ENCODE results near the gene PPFIBP1.

PPFIBP1 gene

DNA sequence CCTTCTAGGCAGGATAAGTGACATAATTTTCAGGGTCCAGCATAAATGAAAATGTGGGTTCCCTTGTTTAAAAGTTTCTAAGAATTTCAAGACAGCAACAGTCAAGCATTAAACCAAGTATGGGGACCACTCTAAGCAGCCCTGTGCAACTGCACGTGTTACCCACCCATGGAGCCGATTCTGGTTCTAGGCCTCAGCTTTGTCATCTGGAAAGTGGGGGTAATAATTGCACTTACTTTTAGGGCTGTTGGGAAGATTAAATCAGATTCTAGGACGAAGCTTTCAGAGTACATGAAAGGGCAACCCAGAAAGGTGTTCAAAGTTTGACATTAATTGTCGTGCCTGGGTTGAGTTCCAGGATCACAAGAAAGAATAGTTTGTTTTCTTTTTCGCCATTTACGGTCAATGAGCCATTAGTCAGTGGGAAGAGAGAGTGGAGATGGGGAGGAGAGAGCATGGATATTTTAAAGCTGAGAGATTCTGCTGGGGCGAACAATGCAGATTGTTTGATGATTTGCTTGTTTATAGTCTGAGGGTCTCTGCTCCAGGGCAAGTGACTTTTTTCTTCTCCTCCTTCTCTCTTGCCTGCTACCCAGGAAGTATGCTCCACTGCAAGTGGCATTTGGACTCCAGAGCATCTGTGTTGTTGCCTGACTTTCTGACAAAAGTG lies 10.7 kb upstream of the PPFIBP1 start:
- no peak for DNase-seq

DNA sequence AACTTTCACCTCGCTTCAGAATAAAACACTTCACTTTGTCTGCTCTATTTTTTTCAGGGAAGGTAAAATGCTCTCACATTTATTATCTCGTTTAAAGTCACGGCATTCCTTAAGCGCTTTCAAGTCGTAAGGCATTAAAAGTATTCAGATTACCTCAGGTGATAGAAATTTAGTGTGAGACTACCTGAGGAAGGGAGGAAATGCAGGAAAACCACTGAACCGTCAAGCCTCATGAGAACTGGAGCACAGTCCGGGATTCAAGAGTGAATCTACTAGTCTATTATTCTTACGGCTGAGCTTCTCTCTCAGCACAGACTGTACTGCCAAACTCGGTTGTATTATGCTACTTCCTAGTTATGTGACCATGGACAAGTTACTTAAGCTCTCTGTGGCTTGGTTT lies 8.3 kb upstream of the PPFIBP1 start:
- DNase-seq, result no peak

DNA sequence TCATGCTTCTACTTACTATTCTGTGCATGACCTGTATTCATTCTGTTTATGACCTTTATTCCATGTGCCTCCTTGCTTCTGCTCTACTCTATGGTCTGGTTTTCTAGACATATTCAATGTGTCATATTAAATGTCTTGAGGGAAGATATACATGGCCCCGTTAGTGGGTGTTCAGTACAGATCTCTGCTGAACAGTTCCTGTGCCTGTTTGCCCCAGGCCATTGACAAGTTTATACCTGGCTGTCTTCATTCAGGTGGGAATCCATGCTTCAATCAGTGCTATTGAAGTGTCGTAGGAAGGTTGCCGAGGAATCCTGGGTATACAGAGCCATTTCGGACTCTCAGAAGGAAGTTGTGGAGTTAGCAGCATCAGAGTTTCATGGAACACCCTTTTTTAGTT lies 7.4 kb upstream of the PPFIBP1 start:
- no peak for DNase-seq

DNA sequence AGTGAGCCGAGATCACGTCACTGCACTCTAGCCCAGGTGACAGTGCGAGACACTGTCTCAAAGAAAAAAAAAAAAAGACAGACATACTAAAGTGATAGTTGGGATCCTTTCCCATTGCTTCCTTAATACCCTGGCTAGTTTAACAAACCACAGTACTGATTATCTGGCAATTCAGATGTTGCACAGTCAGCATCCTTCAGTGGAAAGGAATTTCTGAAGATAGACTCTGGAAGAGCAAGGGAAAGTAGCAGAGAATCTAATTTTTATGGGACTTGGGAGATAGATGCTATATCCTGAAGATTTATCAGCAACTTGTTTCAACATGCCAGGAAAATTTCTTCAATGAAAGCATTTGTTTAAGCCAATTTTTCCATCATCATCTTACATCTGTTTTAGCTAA lies 6.5 kb upstream of the PPFIBP1 start:
- no peak for DNase-seq

DNA sequence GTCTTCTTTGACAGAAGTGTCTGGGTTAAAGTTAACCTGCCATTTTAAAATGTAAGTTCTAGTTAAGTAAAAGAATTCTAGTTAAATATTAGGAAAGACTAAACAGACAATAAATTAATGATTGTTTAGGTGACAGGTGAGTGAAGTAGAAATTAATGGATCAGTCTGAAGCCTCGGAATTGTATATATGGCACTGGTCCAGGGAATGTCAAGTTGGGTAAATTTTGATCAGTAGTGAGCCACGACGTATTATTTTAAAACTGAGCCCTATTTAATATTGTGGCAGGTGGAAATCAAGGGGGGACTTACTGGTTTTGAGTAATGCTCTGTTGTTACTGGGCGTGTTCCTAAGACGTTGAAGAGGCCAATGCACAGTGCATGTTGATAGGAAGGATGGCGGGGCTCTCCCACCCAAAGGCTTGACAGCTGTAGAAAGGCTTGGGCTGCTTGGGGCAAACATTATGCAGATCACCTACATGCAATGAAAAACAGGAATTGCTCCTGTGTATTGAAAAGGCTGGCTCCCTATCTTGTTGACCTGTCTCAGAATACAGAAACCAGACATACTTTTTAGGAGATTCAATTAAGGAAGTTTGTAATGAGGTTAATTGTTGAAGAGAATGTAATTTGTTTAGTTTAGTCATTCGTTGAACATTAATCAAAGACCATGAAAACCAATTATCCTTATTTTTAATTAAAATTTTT lies 5.9 kb upstream of the PPFIBP1 start:
- no peak for DNase-seq

DNA sequence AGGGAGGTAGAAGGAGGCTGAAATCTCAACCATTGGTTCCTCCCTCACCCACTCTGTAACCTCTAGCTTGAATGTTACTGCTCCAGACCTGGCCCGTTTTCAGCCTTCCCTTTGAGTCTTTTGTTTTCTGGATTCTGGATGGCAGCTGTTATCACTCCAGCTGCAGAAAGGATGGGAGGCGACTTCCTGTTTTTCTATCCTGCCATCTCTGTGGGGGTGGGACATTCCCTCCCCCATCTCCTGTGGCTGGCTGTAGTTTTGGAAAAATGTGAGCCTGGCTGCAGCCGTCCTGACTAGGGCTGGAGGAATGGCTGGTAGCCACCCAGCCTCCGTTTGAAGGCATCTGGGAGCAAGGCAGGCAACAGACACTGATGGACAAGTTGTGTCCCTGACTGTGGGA lies 2.9 kb upstream of the PPFIBP1 start:
- no peak for DNase-seq

DNA sequence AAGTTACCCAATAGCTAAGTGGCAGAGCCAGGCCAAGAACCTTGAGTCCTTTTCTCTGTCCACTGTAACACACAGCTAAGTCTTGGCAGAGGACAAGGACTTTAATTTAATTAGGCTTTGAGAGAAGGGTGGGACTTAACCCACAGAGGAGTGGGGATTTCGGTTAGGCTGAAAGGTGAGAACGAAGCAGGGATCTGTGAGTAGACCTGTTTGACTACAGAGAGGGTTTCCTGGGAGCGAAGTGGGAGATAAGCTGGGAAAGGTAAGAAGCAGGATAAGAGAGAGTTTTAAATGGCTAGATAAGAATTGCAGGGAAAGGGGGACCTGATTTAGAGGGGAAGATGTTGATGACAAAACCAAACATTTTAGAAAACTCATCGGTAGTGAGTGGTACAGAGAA lies 2.0 kb upstream of the PPFIBP1 start:
- DNase-seq, result no peak

DNA sequence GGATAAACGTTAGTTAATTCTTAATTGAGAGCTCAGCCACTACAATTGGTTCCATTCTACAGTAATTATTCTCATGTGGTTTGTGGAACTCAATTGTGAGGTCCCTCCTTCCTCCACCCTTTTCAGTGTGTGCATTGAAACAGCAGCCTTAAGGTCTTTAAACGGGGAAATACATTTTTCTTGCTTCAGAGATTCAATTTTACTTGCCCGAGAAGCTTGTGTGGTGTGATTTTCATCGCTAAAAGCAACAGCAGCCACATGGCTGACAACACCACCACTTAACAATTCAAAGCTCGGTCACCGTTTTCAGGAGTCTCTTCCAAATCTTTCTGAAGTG lies 733 bp upstream of the PPFIBP1 start:
- DNase-seq, result peak in 1 of 2 experiments; percentile 8

DNA sequence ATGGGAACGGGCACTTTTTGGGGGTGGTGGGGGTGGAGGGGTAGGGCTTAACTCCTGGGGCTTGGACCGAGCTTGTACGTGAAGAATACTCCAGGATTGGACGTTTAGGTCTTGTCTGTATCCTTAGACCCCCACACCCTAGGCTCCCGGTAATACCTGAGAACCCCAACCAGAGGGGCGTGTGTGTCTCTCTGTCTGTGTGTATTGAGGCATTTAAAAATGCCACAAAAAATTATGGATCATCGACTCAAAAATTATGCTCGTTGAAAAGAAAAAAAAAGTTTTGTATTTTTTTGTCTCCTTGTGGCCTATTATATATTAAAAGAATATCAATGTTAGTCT lies 459 bp downstream of the PPFIBP1 start:
- DNase-seq, result no peak

DNA sequence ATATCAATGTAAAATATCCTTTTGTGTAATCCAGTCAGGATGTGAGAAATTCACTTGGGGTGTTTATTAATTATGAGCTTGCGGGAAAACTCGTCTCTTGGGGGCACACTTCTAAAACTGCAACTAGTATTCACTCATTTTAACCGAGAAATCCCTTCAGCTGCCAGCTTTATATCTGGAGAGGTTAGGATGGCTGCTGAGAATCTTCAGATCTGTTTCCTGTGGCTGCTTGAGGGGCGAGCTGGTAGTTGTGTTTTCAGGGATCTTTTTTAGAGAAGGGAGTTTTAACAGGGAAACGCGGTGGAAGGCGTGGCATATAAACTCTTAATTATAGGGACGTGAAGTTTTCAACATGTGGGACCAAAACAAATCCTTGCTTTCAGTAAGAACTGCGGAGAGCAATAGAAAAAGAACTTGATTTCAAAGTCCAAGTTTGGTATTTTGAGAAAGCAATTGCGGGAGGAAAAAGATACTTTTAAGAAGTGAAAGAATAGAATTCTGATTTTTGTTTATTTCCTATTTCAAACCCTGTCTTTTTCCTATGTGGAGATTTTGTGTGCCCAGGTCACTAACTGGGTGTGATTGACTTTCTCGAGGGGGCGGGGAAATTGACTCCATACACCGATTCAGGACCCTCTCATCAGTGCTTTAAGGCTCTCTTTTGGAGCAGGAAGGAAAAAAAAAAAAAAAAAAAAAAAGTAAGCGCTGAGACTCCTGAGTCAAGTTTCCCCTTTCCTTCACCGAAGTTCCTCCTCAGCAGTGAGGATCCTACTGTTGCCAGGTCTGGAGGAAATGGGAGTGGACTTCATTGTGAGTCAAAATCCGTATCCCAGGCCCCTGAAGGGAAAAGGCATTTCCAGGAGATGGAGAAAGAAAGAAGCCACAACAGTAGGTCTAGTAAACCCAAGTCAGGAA lies 1.1 kb downstream of the PPFIBP1 start:
- no peak for DNase-seq

DNA sequence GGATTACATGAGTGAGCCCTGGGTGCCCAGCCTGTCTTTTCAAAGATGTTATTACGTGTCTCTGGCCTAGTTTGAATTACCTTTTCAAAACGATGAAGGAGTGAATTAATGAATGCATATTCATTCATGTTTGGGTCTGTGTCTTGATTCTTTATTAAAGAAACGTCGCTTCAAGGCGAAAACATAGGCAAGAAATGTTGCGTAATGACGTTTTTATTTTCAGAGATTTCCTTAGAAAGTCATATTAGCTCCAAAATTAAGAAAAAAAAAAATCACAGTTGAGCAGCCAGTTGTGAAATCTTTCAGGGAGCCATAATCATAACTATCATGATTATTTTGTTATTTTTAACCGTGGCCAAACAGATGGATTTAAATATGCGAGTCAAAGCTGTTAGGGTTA lies 3.5 kb downstream of the PPFIBP1 start:
- DNase-seq, result no peak

DNA sequence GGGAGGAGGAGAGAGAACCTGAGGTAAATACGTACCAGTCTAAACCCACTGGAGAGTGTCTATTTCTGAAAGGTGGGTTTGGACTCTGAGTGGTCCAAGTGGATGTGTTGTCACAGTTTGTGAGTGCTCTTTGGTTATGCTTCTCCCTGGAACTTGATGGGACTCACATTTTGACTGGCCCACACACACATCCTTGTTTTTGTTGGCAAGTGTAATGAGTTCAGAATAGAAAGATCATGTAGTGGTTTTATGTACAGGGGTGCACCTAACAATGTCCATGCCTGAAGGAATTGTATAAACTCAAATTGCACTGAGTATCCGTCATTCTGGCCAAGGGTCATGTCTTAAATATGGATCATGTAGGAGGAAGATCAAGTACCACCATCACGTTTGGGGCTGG lies 4.8 kb downstream of the PPFIBP1 start:
- DNase-seq, result no peak

DNA sequence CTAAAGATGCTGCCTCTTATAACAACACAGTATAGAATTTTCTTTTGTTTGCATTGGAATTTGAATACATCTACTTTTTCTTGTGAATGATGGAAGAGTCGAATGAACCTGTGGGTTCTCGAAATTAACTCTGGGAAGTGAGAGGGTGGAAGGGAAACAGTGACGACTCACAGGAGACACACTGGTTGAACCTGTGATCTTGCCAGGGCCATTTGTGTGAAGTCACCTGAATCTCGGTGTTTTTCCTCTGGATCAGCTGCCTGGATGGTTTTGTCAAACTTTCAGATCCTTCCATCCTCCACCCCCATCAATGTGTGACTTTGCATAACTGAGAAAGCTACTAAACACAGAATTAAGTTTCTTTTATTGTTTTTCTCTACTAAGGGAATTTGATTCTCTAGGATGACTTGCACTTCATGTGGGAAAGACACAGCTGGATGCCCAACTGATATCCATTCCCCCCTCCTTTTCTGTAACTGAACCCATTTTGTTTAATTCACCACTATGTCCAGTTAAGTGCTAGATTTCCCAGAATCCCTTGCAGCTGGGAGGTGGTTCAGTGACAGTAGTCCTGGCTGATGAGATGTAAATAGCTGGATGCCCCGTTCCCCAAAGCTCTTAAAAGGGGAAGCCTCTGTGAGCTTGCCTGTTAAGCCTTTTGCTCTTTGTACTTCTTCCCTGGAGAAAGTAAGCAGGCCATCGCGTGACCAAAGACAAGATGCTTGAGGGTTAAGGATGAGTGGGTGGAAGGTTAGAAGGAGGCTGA lies 6.3 kb downstream of the PPFIBP1 start:
- DNase-seq, result no peak

DNA sequence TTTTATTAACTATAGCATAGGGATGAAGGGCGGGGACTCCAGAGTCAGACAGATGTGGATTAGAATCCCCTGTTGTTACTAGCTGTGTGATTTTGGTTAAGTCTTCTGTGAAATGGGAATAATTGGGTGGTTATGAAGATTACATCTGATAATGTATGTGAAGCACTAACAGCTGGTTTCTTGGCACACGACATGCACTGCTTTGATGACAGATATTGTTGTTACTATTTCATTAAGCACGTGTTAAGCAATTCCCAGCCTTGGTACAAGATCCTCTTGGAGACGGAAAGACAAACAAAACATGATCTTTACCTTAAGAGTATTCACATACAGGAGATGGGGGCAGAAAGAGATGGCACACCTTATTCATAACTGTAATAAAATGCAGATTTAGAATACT lies 7.9 kb downstream of the PPFIBP1 start:
- no peak for DNase-seq

DNA sequence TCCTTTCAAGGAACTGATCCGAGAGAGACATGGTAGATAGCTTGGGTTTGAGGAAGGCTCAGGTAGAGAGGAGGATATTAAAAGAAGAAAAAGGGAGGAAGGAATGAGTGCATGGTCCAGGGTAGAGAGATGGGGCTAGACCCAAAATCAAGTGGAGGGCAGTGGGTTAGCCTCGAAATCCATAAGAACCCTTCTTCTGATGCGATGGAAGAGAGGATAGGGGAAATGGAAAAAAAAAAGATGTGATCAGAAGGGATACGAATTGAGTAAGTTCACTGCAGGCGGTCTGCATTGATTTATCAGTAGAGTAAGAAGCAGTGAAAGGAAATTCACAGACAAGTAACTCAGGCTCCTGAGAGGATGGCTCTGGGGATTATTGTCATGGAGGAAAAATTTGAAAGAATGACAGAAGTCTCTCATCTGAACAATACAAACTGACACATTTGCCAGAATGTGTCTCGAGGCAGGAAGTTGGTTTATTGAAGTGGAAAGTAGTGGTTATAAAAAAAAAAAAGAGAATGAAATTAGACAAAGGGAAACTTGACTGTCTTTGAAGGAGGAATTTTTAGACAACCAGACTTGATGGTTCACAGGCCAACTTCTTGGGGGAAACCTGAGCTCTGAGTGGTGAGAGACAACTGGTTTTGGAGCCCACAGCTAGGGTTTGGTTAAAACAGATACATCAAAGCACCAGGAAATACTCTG lies 10.2 kb downstream of the PPFIBP1 start:
- DNase-seq, result peak; percentile 10 to 23

DNA sequence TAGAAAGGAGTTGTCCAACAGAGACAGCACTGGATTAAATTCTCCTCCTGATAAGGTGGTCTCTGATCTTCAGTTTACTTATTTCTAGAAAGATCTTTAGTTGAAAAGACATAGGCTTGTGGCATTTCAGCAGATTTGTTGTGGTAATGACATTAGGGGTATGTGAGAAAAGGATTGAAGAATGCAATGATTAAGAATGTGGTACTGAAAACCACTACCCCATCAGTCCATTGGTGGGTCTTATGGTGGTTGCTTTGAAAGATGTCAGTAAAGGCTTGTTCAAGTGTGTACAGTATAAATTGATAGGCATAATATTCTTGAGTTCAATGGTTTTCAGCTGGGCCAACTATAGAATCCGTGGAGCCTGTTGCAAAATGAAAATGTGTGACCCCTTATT lies 10.8 kb downstream of the PPFIBP1 start:
- DNase-seq, result no peak

DNA sequence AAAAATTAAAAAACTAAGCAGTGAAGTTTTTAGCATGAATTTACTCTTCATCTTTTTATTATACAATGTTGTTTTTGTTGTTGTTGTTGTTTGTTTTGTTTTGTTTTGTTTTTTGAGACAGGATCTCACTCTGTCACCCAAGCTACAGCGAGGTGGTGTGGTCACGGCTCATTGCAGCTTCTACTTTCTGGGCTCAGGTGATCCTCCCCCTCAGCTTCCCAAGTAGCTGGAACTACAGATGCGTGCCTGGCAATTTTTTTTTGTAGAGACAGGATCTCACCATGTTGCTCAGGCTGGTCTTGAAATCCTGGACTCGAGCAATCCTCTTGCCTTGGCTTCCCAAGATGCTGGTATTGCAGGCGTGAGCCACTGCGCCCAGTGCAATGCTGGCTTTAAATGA lies 11.3 kb downstream of the PPFIBP1 start:
- no peak for DNase-seq

DNA sequence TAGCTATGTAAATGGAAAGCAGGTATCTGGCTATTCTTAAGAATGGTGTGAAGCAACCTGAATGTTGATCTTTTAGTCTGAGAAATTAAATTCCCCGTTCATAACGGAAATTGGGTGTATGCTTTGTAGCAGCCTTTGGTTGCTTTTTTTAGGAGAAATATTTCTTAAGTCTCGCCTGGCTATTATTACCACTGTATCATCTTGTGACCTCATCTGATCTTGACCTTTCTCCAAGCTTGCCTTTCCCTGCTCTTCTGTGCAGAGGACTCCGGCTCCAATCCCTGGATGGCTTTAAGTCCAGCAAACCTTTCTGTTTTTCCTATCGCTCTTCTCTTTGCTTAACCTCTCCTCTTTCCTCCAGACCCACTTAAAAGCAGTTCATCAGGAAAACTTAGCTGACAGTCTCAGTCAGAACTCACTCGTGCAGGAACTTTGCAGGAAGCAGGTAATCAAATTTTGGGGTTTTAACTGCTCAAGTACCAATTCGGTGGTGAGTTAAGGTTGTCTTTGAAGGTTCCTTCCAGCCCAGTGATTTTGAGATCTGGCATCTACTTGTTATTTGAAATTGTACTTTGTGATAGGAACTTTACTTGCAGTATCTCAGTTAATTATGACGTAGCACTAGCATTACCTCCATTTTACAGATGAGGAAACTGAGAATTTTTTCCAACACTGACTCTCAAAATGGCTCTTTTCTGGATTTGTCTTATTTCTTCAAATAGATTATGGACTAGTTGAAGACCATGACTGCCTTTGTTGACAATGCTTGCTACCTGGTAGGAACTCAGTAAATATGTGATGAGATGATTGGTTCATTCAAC lies 14.1 kb downstream of the PPFIBP1 start:
- no peak for DNase-seq

DNA sequence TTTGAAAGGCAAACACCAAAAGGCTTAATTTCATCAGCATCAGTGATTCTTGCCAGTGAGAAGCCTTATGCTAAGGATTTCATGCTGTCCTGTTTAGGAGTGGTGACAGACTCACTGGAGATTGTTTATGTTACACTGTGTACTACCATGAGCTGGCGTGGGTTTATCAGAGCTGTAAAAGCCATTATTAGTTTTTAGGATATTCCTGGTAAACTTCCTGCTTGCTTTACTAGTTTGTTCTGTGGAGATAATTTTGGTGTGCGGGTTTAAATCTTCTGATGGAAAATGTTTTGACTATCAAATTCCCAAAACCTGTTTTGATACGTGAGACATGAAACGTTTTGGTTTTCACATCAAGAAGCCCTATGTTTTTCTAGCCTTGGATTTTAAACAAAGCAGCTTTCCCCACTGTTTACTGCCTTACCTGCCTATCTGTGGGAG lies 15.2 kb downstream of the PPFIBP1 start:
- DNase-seq, result no peak

DNA sequence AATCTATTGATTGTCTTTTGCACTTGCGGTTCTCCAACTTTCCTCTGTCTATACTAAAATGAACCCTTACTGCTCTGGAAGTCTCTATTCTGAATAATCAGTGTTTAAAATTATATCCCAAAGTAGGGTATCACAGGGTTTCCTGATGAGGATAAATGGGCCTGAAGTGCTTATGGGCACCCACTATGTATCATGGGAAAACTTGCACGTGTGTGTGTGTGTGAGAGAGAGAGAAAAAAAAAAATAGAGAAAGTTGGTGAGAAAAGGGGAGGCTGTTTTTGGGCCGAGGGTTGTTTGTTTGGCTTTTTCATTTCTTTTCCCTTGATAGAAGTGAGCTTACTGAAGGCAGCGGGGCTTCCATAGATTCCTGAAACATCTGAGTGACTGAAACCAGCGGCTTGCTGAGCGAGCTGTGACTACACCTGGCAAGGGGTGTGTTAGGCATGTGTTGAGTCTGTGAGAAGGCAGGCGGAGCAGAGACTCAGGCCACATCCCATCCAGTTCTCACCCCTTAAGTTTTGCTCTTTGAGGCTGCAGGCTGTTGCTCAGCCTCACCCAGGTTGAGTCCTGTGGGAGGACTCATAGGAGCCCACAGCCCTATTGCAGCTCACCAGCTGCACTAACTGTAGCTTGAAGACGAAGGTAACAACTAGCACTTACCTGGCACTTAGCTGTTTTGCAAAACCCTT lies 17.2 kb downstream of the PPFIBP1 start:
- DNase-seq, result no peak

DNA sequence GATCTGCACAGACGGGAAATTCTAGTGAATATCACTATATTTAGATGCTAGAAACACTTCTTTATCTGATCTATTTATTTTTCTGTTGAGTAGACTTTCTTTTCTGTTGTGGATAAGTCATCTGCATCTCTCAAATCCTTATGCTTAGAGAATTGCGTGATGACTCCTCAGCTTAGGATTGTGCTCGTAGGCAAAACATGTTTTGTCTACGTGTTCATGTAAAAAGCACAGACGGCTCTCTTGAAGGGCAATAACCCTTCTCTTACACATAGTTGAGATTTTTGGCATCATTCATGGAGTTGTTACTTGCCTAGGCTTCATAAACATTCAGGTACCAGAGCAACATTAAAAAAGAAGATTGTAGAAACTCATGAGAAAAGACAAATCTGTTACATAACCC lies 18.6 kb downstream of the PPFIBP1 start:
- no peak for DNase-seq
